ENCODE results near the gene PDZD7.

- TF ChIP-seq PATZ1 (CRISPR knock-in tag; IDR thresholded peaks at IDR 0.05; ENCODE audit: borderline replicate concordance) (no peak), RARB (CRISPR knock-in tag; IDR thresholded peaks at IDR 0.05) (no peak), ZFP3 (CRISPR knock-in tag; IDR thresholded peaks at IDR 0.05) (no peak), ZFP30 (CRISPR knock-in tag; IDR thresholded peaks at IDR 0.05) (no peak), ARNTL (CRISPR knock-in tag; IDR thresholded peaks at IDR 0.05; ENCODE audit: borderline replicate concordance, low read depth) (no peak), ESRRG (CRISPR knock-in tag; IDR thresholded peaks at IDR 0.05) (no peak), ISL1 (CRISPR knock-in tag; IDR thresholded peaks at IDR 0.05) (no peak)
Observed at GRCh38 chr10:101070098-101070497, 39.2 kb upstream of the PDZD7 start.

Measured in SK-N-SH treated with all-trans-retinoic acid at 6 μM for 48 hours (cell line).